LNCaP clone FGC (cell line): Measurements from ENCODE around the gene SYNGR2.

Experiments
- DNase-seq: peaks from one replicate; pipeline ENCODE4 v3.0.0-alpha.2; 2011; ENCODE audit warnings: low read depth
- H3K4me3 ChIP-seq: 2 replicates; pipeline ENCODE4 v1.5.1; 2011; ENCODE audit warnings: mild to moderate bottlenecking, low read depth, low read length, control low read depth
- TF ChIP-seq, protein P1 (sequence below): IDR thresholded peaks from 2 replicates; pipeline ENCODE4 v1.5.1; 2012; ENCODE audit warnings: mild to moderate bottlenecking; ENCODE audit not compliant: control insufficient read depth, insufficient read depth; ENCODE audit errors: extremely low read depth

The SYNGR2 gene

DNA sequence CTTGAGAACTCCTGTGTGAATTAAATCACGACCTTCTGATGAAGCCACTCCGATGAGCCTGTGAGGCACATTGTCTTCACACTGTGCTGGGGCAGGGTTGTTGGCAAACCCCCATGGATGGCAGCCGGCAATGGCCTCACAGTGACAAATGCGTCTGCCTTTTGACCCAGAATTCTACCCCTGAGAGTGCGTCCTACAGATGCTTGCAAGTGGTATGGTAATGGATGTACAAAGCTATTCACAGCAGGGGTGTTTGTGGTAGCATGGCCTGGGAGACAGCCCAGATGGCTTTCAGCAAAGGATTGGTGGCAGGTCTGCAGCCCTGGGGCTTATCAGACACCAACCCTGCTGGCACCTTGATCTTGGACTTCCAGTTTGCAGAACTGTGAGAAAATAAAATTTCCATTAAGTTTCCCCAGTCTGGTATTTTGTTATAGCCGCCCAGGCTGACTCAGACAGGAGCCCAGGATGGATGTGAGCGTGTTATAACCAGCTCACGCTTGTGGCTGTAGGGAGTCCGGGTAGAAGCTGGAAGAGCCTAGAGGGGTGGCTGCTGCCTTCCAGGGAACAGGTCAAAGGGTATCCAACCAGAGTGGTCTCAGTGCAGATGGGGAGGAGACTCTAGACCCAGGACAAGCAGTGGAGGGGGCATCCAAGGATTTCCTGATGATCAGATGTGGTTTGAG, 28.9 kb downstream of the SYNGR2 start:
- no peak overlapping the region for H3K4me3 ChIP-seq
- TF ChIP-seq, protein P1, sequence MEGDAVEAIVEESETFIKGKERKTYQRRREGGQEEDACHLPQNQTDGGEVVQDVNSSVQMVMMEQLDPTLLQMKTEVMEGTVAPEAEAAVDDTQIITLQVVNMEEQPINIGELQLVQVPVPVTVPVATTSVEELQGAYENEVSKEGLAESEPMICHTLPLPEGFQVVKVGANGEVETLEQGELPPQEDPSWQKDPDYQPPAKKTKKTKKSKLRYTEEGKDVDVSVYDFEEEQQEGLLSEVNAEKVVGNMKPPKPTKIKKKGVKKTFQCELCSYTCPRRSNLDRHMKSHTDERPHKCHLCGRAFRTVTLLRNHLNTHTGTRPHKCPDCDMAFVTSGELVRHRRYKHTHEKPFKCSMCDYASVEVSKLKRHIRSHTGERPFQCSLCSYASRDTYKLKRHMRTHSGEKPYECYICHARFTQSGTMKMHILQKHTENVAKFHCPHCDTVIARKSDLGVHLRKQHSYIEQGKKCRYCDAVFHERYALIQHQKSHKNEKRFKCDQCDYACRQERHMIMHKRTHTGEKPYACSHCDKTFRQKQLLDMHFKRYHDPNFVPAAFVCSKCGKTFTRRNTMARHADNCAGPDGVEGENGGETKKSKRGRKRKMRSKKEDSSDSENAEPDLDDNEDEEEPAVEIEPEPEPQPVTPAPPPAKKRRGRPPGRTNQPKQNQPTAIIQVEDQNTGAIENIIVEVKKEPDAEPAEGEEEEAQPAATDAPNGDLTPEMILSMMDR, result no peak
- no peak for DNase-seq

DNA sequence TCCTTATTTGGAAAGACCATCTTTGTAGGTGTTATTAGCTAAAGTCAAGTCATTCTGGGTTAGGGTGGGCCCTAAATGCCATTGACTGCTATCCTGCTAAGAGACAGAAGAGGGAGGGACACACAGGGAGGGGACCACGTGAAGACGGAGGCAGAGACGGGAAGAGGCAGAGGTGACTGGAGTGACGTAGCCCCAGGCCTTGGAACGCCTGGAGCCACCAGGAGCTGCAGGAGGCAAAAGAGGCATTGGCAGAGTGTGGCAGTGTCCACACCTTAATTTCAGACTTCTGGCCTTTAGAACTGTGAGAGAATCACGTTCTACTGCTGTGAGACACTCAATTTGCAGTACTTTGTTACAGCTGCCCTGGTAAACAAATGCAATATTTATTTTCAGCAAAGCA, 32.1 kb downstream of the SYNGR2 start:
- TF ChIP-seq, protein P1, result no peak
- no peak for DNase-seq
- no peak overlapping the region for H3K4me3 ChIP-seq

- TF ChIP-seq, protein P1, result no peak
- no peak overlapping the region for H3K4me3 ChIP-seq
- DNase-seq, result no peak
These were observed 34.3 kb downstream of the SYNGR2 start for GRCh38 chr17:78202666-78203065.

- no peak for DNase-seq
- H3K4me3 ChIP-seq, result no peak overlapping the region
- TF ChIP-seq, protein P1, result no peak
These were observed 36.2 kb downstream of the SYNGR2 start for GRCh38 chr17:78204387-78205123.

GRCh38 chr17:78205124-78205775, 36.9 kb downstream of the SYNGR2 start:
- TF ChIP-seq, protein P1, result no peak

DNA sequence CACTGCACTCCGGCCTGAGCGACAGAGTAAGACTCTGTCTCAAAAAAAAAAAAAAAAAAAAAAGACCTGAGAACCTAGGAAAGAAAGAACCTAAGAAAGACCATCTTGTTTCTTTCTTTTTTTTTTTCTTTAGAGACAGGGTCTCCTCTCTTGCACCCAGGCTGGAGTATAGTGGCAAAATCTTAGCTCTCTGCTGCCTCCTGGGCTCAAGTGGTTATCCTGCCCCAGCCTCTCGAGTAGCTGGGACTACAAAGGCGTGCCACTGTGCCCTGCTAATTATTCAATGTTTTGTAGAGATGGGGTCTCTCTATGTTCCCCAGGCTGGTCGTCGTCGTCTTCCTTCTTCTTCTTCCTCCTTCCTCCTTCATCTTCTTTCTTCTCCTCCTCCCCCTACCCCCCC, 37.9 kb downstream of the SYNGR2 start:
- TF ChIP-seq, protein P1, result no peak
- no peak for DNase-seq
- no peak overlapping the region for H3K4me3 ChIP-seq

More at GRCh38 chr17:78205124-78205775, 36.9 kb downstream of the SYNGR2 start:
- no peak overlapping the region for H3K4me3 ChIP-seq
- DNase-seq, result no peak
